Mammary epithelial cell (primary cell): ENCODE data around the gene RCAN1.

ENCODE experiments used
- EZH2 ChIP-seq: IDR thresholded peaks from 2 replicates; pipeline ENCODE4 v1.6.1; 2012; ENCODE audit warnings: low read length, inconsistent platforms, borderline replicate concordance
- TF ChIP-seq, protein P1 (sequence below), 2 donors: IDR thresholded peaks in 1 of 2; conservative IDR thresholded peaks in 1 of 2; 2 replicates each; pipeline ENCODE4 v1.5.1; 2011 to 2012; ENCODE audit warnings: inconsistent platforms in 2 of 2, low read length in 2 of 2, mild to moderate bottlenecking in 2 of 2, control low read depth in 1 of 2, low read depth in 1 of 2; ENCODE audit not compliant: insufficient read depth in 1 of 2; ENCODE audit errors: extremely low read depth in 1 of 2

- TF ChIP-seq, protein P1, sequence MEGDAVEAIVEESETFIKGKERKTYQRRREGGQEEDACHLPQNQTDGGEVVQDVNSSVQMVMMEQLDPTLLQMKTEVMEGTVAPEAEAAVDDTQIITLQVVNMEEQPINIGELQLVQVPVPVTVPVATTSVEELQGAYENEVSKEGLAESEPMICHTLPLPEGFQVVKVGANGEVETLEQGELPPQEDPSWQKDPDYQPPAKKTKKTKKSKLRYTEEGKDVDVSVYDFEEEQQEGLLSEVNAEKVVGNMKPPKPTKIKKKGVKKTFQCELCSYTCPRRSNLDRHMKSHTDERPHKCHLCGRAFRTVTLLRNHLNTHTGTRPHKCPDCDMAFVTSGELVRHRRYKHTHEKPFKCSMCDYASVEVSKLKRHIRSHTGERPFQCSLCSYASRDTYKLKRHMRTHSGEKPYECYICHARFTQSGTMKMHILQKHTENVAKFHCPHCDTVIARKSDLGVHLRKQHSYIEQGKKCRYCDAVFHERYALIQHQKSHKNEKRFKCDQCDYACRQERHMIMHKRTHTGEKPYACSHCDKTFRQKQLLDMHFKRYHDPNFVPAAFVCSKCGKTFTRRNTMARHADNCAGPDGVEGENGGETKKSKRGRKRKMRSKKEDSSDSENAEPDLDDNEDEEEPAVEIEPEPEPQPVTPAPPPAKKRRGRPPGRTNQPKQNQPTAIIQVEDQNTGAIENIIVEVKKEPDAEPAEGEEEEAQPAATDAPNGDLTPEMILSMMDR (conservative IDR thresholded peaks at IDR 0.05 in 1 of 2, IDR thresholded peaks at IDR 0.05 in 1 of 2; ENCODE audit: extremely low read depth in 1 of 2, insufficient read depth in 1 of 2, low read depth in 1 of 2, low read length in 2 of 2): no peak
- TF ChIP-seq EZH2: no peak
Measured at GRCh38 chr21:34524646-34525601, 90.0 kb downstream of the RCAN1 start.
